ENCODE data around the gene RBM26.

GRCh38 chr13:79448413-79448812 is 42.4 kb upstream of the RBM26 start:
- TF ChIP-seq EZH2 (IDR thresholded peaks at IDR 0.05; ENCODE audit: insufficient read depth, low read length) (no peak), CTCF (IDR thresholded peaks at IDR 0.05; ENCODE audit: insufficient read depth, low read depth, low read length) (no peak)

All from astrocyte (in vitro differentiated cells and primary cell).